GM21423 (cell line): Measurements from ENCODE around the gene TAOK1.
"Not testable (repeated sequence)": the region's sequence is repeated elsewhere in the genome, so short reads cannot be mapped to it uniquely, and the experiment has no call there.

Source experiments
- ATAC-seq: cut with Tn5 transposase; IDR thresholded peaks from one replicate; pipeline ENCODE4 v1.9.1; 2021; ENCODE audit warnings: mild to moderate bottlenecking, moderate library complexity; ENCODE audit not compliant: unreplicated experiment

TAOK1 gene

DNA sequence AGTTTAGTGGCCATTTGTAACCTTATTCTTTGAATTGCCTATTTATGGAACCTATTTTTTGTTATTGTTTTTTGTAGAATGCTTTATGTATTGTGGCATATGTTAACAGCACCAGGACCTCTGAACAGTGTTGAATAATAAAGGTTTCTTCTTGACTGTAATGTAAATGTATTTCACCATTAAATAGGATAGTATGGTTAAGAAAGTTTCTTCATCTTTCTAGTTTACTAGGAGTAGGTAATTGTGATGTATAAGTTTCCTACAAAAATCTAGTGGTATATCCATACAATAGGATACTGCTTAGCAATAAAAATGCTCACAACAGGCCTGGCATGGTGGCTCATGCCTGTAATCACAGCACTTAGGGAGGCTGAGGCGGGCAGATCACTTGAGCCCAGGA is 52.3 kb downstream of the TAOK1 start:
- ATAC-seq = no peak

DNA sequence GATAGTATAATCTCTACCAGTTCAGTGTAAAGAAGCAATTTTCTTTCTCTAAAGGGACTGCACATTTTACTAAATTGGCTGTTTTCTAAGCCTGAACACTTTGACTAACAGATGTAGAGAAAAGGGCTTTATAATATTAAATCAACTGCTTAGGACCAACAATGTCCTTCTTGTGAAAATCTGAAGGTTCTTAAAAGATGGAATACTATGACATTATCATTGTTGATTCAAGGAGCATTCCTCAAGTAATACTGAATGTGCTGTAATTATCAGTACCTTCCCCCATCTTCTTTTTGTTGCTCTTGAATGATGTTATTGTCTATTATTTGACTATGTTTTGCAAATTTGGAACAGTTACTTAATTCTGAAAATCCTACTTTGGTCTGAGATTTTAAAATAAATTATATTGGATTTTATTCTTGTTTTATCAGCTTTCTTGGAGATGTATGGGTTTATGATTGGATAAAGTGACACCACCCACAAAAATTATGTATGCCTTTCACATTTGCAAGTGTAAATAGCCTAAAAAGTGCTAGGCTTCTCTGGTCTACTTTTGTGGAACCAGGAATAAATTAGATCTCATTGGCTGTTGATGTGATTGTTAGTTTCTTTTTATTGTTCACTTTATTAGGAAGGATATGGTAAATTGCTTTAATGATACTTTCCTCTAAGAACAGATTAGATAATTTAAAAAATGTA is 53.0 kb downstream of the TAOK1 start:
- no peak for ATAC-seq

DNA sequence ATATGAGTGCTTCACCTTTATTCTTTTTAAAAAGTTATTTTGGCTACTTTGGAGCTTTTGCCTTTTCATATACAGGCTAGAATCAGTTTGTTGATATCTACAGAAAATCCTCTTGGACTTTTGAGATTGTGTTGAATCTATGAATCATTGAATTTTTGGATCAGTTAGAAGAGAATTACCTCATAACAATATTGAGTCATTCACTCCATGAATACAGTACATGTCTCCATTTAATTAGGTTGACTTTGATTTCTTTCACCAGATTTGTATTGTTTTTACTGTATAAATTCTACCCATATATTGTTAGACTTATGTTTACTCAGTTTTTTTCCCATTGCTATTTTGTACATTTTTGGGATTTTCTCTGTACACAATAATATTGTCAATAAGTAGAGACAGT is 54.4 kb downstream of the TAOK1 start:
- no peak for ATAC-seq

DNA sequence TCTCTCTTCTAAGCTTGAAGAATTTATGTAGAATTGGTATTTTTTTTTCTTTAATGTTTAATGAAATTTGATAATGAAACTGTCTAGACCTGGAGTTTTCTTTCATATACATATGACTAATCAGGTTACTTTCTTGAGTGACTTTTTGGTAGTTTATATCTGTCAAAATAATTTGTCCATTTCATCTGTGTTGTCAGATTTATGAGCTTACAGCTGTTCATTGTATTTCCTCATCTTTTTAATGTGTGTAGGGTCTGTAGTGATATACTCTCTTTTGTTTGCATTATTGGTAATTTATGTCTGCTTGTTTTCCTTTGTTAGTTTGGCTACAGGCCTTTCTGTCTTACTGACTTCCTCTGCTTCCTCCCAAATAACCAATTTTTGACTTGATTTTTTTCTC is 55.7 kb downstream of the TAOK1 start:
- ATAC-seq = no peak

DNA sequence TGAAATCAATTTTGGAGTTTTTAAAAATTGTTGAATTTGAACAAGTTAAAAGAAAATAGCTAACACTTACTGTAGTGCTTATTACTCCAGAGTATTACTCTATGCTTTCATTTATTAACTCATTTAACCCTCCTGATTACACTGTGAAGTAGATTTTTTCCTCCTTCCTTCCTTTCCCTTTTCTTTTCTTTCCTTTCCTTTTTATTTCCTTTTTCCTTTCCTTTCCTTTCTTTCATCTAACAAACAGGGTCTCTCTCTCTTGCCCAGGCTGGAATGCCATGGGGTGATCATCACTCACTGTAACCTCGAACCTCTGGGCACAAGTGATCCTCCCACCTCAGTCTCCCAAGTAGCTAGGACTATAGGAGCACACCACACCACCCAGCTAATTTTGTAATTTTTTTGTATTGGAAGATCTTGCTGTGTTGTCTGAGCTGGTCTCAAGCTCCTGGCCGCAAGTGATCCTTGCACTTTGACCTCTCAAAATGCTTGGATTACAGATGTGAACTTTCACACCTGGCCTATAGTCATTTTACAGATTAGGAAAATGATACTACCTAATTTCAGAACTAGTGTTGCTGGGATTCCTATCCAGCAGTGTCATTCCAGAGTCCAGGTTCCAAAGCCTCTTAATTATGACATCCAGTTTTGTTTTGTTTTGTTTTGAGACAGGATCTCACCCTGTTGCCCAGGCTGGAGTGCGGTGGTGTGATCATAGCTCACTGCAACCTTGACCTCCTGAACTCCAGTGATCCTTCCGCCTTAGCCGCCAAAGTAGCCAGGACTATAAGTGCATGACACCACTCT is 59.9 kb downstream of the TAOK1 start:
- ATAC-seq = no peak

DNA sequence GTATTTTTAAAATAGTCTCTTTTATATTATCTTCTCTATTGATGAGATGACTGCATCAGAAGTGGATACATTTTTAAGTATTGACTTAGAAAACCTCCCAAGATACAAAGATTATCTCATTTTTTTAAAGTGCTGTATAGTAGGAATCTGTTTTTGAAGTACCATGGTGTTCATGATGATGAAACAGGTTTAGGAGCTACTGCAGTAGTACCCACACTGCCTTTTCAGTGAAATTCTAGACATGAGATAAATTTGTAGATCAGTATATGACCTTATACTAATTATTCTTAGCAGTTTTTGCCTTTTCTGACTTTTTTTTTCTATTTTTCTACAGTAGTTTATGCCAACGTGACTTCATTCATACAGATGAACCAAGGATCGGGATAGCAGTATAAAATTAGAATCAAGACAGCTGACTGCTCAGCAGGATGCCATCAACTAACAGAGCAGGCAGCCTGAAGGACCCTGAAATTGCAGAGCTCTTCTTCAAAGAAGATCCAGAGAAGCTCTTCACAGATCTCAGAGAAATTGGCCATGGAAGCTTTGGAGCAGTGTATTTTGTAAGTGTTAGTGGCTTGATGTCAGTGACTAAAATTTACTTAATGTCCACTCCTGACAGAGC is 61.1 kb downstream of the TAOK1 start:
- no peak for ATAC-seq

DNA sequence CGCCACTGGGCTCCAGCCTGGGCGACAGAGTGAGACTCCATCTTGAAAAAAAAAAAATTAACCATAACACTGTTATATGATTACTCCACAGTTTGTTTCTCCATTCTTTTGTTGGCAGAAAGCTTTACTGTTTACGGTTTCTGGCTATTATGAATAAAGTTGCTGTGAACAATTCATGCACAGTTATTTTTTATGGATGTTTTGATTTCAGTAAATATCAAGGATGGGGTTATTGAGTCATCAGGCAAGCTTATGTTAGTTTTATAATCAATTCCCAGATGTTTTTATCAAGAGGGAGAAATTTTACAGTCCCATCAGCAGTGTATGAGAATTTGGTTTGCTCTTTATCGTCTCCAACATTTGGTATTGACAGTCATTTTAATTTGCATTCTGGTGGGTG is 67.9 kb downstream of the TAOK1 start:
- ATAC-seq = no peak

DNA sequence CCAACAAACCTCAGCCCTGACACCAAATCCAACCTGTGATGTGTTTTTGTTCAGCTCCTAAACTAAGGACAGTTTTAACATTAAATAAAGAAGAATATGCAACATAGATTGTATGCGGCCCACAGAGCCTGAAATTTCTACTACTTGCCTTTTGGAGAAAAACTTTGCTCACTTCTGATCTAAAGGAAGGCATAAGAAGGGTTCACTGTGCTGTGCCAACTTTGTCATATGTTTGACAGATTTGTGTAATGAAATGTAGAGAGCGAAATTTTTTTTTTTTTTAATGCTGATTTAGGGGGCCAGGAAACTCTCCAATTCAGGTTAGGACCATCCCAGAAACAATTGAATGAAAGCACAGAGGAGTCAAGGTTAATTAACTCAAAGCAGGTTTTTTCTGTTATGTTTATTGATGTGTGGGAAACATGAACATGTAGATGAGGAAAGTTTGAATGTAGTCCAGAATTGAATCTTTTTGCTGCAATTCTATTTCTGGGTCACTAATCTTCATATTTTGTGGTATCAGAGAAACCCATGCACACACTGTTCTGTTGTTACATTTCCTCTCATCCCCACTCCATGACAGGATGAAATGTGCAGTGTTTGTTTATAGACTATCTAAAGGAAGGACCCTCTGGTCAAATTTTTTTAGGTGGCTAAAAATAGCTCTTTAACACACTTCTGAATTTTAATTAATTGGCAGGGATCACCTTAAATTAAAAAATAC is 71.5 kb downstream of the TAOK1 start:
- no peak for ATAC-seq

DNA sequence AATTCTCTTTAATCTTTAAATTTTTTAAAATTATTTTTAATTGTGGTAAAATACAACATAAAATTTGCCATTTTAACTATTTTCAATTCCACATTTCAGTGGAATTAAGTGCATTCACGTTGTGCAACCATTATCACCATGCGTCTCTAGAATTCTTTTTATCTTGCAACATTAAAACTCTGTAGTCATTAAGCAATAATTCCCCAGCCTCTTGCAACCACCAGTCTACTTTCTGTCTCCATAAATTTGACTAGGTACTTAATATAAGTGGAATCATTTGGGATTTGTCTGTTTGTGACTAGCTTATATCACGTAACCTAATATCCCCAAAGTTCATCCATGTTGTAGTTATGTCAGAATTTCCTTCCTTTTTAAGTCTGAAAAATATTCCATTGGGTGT is 79.1 kb downstream of the TAOK1 start:
- no peak for ATAC-seq

DNA sequence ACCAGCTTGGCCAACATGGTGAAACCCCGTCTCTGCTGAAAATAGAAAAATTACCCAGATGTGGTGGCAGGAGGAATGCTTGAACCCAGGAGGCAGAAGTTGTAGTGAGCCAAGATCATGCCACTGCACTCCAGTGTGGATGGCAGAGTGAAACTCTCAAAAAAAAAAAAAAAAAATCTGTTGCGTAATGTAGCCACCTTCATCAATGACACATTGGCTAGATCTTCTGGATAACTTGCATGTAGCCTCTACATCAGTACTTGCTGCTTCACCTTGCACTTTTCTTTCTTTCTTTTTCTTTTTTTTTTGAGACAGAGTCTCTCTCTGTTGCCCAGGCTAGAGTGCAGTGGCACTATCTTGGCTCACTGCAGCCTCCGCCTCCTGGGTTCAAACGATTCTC is 83.3 kb downstream of the TAOK1 start:
- ATAC-seq = not testable (repeated sequence)

DNA sequence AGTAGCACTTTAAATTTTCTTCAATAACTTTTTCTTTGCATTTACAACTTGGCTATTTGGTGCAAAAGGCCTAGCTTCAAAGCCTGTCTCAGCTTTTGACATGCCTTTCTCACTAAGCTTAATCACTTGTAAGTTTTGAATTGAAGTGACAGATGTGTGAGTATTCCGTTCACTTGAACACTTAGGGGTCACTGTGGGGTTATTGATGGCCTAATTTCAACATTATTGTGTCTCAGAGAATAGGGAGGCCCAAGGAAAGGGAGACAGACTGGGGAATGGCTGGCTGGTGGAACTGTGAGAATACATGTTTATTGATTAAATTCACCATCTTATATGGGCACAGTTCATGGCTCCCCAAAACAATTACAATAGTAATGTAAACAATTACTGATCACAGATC is 84.1 kb downstream of the TAOK1 start:
- ATAC-seq = no peak

DNA sequence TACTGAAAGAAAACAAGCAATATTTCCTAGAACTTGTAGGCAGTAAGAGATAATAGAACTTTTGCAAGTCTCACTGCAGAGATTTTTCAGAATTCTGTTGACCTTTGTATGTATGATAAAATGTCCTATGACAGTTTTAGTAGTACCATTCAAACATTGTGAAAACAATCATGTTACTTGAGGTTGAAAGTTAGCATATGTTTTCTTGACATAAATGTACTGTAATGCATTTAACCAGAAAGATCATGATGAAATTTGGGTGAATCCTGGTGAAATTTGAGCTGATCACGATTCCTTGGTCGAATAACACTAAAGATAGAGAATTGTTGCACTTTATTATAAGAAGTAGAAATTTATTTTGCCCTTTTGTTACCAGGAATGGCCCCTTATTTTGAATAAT is 85.7 kb downstream of the TAOK1 start:
- no peak for ATAC-seq

DNA sequence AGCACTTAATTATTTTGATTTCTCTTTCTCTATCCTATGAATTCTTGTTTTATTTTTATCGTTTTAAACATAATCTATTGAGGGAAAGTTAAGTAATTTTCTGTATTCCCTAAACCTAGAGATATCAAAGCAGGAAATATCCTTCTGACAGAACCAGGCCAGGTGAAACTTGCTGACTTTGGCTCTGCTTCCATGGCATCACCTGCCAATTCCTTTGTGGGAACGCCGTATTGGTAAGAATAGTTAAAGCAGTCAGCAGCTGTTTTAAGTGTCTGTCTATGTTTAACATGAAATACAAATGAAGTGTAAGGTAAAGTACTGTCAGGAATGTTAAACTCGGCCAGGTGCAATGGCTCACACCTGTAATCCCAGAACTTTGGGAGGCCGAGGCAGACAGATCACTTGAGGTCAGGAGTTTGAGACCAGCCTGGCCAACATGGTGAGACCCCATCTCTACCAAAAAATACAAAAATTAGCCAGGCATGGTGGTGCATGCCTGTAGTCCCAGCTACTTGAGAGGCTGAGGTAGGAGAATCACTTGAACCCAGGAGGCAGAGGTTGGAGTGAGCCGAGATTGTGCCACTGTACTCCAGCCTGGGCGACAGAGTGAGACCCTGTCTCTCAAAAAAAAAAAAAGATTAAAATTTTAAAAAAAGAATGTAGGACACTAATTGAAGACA is 90.2 kb downstream of the TAOK1 start:
- ATAC-seq = not testable (repeated sequence)

DNA sequence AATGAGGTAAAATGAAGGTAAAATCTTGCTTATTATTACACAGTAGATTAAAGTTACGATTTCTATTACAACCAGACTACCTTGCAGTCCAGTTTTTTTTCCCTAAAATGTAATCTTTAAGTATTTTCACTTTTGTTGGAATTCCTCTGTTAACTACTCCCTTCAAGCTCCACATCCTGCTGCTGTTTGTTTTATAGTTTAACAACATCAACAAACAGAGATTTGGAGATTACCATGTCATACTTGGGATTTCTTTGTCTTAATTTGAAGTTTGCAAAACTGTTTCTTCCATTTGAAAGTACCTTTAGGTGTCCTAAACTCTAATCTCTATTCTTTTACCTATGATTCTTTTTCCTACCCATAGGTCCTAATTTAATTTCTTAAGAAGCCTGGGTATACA is 93.3 kb downstream of the TAOK1 start:
- ATAC-seq = no peak

DNA sequence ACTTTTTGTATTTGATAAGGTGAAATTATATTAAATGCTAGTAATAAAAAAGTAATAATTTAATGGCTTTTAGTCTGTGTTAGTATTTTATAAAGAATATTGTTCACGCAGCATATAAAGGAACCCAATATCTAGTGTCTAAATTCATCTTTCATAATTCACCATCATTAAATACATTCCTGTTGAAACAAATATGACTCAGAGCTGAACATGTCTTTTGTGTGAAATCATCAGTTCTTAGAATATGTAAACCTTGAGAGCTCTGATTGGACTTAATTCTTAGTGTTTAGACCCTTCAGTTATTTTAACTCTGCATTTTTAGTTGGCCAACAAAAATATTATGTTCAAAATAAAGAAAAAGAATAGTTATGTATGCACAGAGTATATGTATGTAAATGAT is 104.8 kb downstream of the TAOK1 start:
- no peak for ATAC-seq

DNA sequence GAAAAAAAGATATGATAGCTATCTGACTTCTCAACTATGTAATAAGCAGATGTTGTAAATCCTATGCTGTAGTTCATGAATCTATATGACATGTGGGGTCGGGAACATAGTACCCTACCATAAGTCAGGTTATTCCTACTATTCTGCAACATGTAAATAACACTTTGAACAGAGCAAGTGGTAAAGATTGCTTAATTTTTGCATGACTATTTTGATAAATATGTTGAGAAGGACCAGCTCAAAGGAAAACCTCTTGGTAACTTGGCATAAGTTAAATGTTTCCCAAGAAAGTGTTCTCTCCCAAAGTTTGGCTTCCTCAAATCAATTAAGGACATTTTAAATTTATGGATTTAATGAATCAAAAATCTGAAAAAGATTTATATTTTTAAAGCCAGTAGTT is 114.5 kb downstream of the TAOK1 start:
- no peak for ATAC-seq

DNA sequence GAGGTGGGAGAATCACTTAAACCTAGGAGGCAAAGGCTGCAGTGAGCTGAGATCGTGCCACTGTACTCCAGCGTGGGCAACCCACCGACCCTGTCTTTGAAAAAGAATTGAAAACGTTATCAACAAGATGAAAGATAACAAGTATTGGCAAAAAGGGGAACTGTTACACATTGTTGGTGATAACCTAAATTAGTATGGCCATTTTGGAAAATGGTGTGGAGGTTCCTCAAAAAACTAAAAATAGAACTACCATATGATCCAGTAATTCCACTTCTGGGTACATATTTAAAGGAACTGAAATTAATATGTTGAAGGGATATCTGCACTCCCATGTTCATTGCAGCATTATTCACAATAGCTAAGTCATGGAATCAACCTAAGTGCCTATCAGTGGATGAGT is 115.7 kb downstream of the TAOK1 start:
- ATAC-seq = no peak

DNA sequence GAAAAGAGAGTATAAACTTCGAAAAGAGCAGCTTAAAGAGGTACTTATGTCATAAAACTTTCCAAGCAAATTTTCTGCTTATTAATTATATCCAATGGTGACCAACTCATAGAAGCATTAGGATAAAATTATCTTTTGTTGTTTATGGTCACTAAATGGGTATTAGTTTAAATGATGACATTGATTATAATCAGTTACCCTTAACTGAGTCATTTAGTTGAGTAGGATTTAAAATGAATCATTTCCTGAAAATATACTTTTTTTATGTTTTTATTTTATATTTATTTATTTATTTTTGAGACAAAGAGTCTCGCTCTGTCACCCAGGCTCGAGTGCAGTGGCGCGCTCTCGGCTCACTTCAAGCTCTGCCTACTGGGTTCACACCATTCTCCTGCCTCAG is 120.8 kb downstream of the TAOK1 start:
- ATAC-seq = no peak

DNA sequence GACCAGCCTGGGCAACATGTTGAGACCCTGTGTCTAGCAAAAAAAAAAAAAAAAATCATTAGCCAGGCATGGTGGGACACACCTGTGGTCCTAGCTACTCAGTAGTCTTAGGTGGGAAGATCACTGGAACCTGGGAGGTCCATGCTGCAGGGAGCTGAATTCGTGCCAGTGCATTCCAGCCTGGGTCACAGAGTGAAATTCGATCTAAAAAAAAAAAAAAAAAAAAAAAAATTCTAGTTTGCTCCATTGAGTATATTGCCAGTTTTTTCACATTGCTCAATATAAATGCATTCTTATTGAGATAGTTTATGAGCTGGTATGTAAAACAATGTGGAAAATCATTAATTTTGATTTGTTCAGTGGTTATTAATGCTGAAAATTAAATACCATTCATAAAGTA is 124.6 kb downstream of the TAOK1 start:
- no peak for ATAC-seq

DNA sequence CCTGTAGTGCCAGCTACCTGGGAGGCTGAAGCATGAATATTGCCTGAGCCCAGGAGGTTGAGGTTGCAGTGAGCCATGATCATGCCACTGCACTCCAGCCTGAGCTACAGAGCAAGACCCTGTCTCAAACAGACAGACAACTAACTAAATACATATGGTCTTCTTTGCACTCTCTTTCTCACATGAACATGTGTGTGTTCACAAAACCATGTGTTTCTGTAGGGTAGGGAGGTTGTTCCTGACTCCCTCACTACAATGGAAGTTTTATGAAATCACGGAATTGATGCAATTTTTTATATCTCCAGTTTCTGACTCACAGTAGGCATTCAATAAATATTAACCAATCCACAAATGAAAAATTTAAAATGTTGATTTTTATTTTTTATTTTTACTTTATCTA is 128.2 kb downstream of the TAOK1 start:
- ATAC-seq = no peak

DNA sequence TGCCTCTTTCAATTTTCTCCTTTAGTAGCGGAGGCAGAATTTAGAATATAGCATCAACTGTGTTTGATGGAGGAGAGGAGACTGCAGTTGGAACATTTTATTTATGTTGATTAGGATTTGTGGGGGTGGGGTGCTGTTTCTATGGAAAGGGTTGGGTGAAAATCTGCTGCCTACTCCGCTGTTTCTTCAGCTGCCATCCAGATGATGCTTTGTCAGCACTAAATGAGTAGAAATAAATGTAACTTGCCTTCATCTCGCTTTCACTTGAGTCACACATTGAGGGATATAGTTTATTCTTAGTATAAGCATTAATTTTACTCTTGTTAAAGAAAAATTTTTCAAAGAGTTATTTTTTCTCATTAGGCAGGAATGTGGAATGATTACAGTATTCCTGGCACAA is 134.5 kb downstream of the TAOK1 start:
- ATAC-seq = no peak
